Psoas muscle (tissue), 8 donors: Measurements from ENCODE around the gene NAV2. TPM values are rescaled to one million over a fixed set of nuclear protein-coding genes. Genes with fewer than 3 reads are reported as not detected.

Experiments
- ATAC-seq, 4 donors: fragments of 200-7000 bp; cut with Tn5 transposase; one replicate each; pipeline ENCODE4 v1.9.1; 2020; ENCODE audit warnings: moderate library complexity in 3 of 4, mild to moderate bottlenecking in 2 of 4
- DNase-seq, 2 donors: peaks; one replicate each; pipeline ENCODE4 v3.0.0-alpha.2; 2020
- H3K27ac ChIP-seq: fragments of 200-600 bp; one replicate; pipeline ENCODE4 v1.8.0; 2022
- H3K27me3 ChIP-seq, 3 donors: fragments of 200-600 bp in 1 of 3; one replicate each; pipeline versions ENCODE4 v1.6.1 to v1.8.0; 2013 to 2022; ENCODE audit warnings: low read length in 2 of 3, mild to moderate bottlenecking in 2 of 3, moderate library complexity in 1 of 3; ENCODE audit not compliant: insufficient read depth in 3 of 3
- H3K36me3 ChIP-seq, 2 donors: fragments of 200-600 bp in 1 of 2; one replicate each; pipeline versions ENCODE4 v1.6.1 to v1.8.0; 2013 to 2022; ENCODE audit warnings: low read depth in 1 of 2, mild to moderate bottlenecking in 1 of 2, moderate library complexity in 1 of 2; ENCODE audit not compliant: insufficient read depth in 1 of 2
- H3K4me1 ChIP-seq: fragments of 200-600 bp; one replicate; pipeline ENCODE4 v1.8.0; 2022
- H3K4me3 ChIP-seq: fragments of 200-600 bp; one replicate; pipeline ENCODE4 v1.8.0; 2022; ENCODE audit warnings: mild to moderate bottlenecking
- H3K9me3 ChIP-seq: fragments of 200-600 bp; one replicate; pipeline ENCODE4 v1.8.0; 2022
- CTCF ChIP-seq: fragments of 200-600 bp; IDR thresholded peaks from one replicate; pipeline ENCODE4 v1.8.0; 2022; ENCODE audit warnings: antibody characterized with exemption
- WGBS, 3 donors: extraction: QIAGEN DNeasy Blood & Tissue Kit; methylation state at CpG; one replicate each; pipeline versions ENCODE4 v1.1.6 to v1.1.7; 2013; 5-methylcytosine and 5-hydroxymethylcytosine counted together
- intact Hi-C, 2 donors: fragments of 100-400 bp; cut with DNase I; formaldehyde crosslinking; loops; one replicate each; pipeline versions ENCODE4 v1.11.0 to v1.14.2; 2022
- polyA plus RNA-seq, 3 donors: library from polyadenylated mRNA; stranded (reverse); fragments of 200-250 nt; gene quantifications; one replicate each; pipeline ENCODE4 v1.2.3, GENCODE V29; 2013
- total RNA-seq, 4 donors: library from RNA; stranded (reverse); fragmentation: NEBNext Ultra II Directional in 2 of 4; extraction: Animal tissue kit (Norgen Biotek cat#: 25700) in 2 of 4; gene quantifications; one replicate each; pipeline versions ENCODE4 v1.2.1 to v1.2.4, GENCODE V29; 2021 to 2023
- donor health status: healthy with polysubstance abuse.
- donor health status: DM: no; HTN: no; CAD: no; lungs with moderate emphysema.
- donor health status: Bipolar disorder and iron deficiency.
- donor health status: healthy.
- donor health status: DM: yes; HTN: yes; CAD: no.
- donor health status: DM: no; HTN: no; CAD: no.
- donor health status: DM: no; HTN: no; CAD: no.
- donor health status: DM: yes; HTN: yes; CAD: no.

NAV2 gene
- total and polyA plus RNA-seq, 7 donors = 0.68 to 21.8 (median 2.9) TPM

GRCh38 chr11:19683862-19684491 lies 28.7 kb upstream of the NAV2 start:
- WGBS, 3 donors = 89 to 93% (median 91%) methylated on average over 2 of the region's 2 CpGs
- Histone ChIP-seq H3K27me3 (no peaks in the 10 kb centered on the region), H3K9me3 (no peaks in the 10 kb centered on the region), H3K4me1 (peaks cover 38% of the 10 kb centered on the region), H3K4me3 (no peak overlapping the region), H3K36me3 (no peaks in the 10 kb centered on the region), H3K27ac (peak overlapping the region; percentile 21)
- intact Hi-C loops = no loop called here
- no peak for TF ChIP-seq CTCF
- DNase-seq (no peak), ATAC-seq (no peak)

- TF ChIP-seq CTCF = no peak
These were observed 26.4 kb upstream of the NAV2 start for GRCh38 chr11:19686234-19686633.

DNA sequence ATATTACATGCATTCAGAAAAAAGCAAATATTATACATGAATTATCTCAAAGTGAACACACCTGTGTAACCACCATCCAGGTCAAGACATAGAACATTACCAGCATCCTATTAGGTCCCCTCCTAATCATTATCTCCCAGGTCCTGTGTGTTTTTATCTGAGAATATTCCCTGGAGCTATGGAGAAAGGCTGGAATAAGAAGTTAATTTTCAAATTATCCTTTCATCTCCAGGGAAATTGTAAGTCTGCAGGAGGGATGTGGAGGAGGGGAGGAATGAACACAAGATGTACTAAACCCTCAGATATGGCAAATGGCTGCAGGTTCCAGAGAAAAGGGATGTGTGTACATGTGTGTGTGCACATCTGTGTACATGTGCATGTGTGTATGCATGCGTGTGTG lies 25.2 kb upstream of the NAV2 start:
- intact Hi-C loops = no loop called here
- TF ChIP-seq CTCF = no peak
- Histone ChIP-seq H3K4me1 (peaks cover 35% of the 10 kb centered on the region), H3K36me3 (no peaks in the 10 kb centered on the region), H3K27me3 (no peaks in the 10 kb centered on the region), H3K27ac (no peak overlapping the region), H3K4me3 (no peak overlapping the region), H3K9me3 (no peaks in the 10 kb centered on the region)
- DNase-seq (no peak), ATAC-seq (no peak)
- 95 to 100% (median 100%) methylated on average over 1 of the region's 1 CpG for WGBS, 3 donors

More at GRCh38 chr11:19686234-19686633, 26.4 kb upstream of the NAV2 start:
- 46 to 100% (median 93%) methylated on average over 1 of the region's 1 CpG for WGBS, 3 donors
- Histone ChIP-seq H3K36me3 (no peaks in the 10 kb centered on the region), H3K27ac (no peak overlapping the region), H3K9me3 (no peaks in the 10 kb centered on the region), H3K4me1 (peaks cover 35% of the 10 kb centered on the region), H3K4me3 (no peak overlapping the region), H3K27me3 (no peaks in the 10 kb centered on the region)
- no peak for DNase-seq
- intact Hi-C loops = no loop called here
- no peak for ATAC-seq

GRCh38 chr11:19689281-19690000 lies 23.2 kb upstream of the NAV2 start:
- peak overlapping the region; percentile 48 for H3K27ac ChIP-seq
- H3K36me3 ChIP-seq = no peaks in the 10 kb centered on the region
- TF ChIP-seq CTCF = no peak
- H3K27me3 ChIP-seq = no peaks in the 10 kb centered on the region
- ATAC-seq (peak; percentile 44 to 82 (median 58)), DNase-seq (no peak)
- 30 to 40% (median 30%) methylated on average over 8 of the region's 8 CpGs for WGBS, 3 donors
- peaks cover 21% of the 10 kb centered on the region for H3K4me1 ChIP-seq
- no peak overlapping the region for H3K4me3 ChIP-seq
- intact Hi-C loops = no loop called here
- no peaks in the 10 kb centered on the region for H3K9me3 ChIP-seq
